ENCODE data around the gene KIR3DL2.

- TF ChIP-seq POLR2A (IDR thresholded peaks at IDR 0.05): no peak
- no peak for TF ChIP-seq CTCF (IDR thresholded peaks at IDR 0.05)
These were observed 32.3 kb upstream of the KIR3DL2 start for GRCh38 chr19:54817670-54818536.

Data from uterus (tissue), 2 donors.